Fibroblast of pulmonary artery (primary cell): ENCODE measurements around the gene PRCC.

Experiments used
- DNase-seq: peaks from one replicate; pipeline ENCODE4 v3.0.0-alpha.2; 2010; ENCODE audit warnings: low read depth
- H3K4me3 ChIP-seq: replicated peaks from 2 replicates; pipeline ENCODE4 v1.5.1; 2011; ENCODE audit warnings: low read depth, mild to moderate bottlenecking, control low read depth, low read length, moderate library complexity
- CTCF ChIP-seq: IDR thresholded peaks from 2 replicates; pipeline ENCODE4 v1.5.1; 2011; ENCODE audit warnings: mild to moderate bottlenecking, control low read depth, low read length, inconsistent platforms; ENCODE audit errors: missing control alignments

The PRCC gene

DNA sequence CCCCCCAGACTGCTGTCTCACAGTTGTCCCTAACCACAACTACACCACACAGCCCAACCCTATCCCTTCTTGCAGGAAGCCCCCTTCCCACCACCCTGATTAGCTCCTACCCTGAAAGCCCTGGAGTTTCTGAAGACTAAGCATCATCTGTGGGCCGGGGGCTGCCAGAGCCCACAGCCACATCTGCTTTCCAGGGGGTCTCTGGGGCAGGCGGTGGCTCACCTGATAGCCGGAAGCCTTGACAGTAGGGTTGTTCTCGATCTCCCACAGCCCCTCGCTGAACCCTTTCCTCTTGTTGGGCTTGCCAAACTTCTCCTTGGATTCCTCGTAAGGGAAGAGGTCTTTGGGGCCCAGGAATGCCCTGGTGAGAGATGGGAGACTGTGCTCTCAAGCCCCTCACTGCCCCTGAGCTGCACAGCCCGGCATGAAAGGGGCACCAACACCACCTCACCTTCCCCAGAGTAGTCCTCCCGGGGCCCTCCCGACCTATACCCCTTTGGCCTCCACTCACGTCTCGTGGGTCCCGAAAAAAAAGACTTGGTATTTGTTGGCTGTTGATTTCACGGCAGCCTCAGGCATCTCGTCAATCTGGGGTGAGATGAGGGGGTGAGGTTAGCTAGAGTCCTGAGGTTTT, 22.4 kb upstream of the PRCC start:
- no peak for DNase-seq
- H3K4me3 ChIP-seq = no peak overlapping the region
- TF ChIP-seq CTCF = no peak

- DNase-seq = no peak
- no peak overlapping the region for H3K4me3 ChIP-seq
- no peak for TF ChIP-seq CTCF
These were observed 21.5 kb upstream of the PRCC start for GRCh38 chr1:156745881-156746280.

- peak overlapping the region; percentile 93 for H3K4me3 ChIP-seq
- no peak for TF ChIP-seq CTCF
- DNase-seq = no peak
These were observed 21.0 kb upstream of the PRCC start for GRCh38 chr1:156746406-156746727.

- TF ChIP-seq CTCF = peak; percentile 10
- H3K4me3 ChIP-seq = peak overlapping the region; percentile 93
- peak; percentile 95 for DNase-seq
These were observed 20.4 kb upstream of the PRCC start for GRCh38 chr1:156746728-156747631.

DNA sequence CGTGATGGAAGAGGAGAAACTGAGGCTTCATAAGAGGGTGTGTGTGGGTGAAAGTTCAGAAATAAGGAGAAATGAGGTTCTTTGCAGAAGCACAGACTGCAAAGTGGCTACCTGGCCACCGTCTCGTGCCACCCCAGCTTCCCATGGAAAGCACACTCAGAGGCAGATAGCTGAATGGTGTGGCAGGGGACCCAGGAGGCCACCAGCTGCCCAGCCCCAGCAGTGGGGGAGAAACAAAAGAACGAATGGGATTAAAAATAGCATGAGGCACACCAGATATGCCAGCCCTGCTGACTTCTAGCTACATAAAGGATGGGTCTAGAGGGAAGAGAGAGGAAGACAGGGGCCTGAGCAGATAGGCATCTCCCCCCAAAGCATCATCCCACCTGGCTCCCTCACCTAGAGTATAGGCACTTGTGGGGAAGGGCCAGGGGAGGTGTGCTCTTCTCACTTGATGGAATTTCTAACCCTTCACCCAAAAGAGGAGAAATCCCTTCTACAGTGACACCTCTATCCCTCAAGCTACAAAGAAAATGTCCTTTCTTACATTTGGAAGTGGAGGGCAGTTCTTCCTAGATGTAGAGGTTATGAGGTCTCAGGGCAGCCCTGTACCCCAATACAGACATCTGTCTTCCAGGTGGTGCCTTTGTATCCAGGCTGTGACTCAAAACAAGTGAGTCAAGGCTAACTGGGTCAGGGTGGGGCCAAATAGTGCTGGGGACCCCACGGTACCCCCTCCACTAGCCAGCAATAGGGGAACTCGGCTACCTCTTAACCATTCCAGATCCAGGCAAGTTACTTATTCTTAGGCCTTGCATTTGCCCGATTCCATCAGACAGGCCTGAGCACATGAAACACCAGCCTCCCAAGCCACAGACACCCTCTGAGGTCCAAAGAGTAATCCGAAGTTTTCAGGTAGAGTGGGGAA, 19.3 kb upstream of the PRCC start:
- TF ChIP-seq CTCF = no peak
- no peak for DNase-seq
- peak overlapping the region; percentile 93 for H3K4me3 ChIP-seq

DNA sequence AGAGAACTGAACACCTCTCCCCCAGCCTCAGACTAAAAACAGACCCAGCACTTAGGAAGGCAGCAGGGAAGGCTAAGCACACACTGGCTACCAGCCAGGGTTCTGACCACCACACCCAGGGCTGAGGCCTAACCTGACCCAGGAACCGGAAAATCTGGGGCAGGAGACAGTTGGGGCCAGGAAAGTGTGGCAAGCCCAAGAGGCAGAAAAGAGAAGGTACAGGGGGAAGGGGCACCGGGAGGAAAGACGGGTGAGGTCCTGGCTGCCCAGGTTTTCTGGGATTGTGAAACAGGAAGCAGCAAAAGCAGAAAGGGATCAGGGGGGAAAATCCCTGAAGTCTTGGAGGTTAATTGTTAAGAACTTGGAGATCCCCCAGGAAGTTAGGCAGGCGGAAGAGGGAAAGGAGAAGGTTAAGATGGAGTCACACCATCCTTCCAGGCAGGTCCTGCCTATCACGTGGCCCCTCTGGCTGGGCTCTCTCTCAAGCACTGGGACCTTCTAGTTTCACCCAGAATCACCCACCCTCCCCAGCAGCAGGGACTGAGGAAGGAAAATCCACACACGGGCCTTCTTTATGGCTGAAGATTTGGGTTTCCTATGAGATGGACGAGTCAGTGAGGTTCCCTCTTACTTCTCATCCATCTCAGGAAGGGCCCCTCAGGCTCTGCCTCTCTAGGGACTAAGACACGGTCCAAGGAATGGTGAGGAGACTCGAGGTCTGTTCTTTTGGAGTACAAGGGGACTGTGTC, 18.5 kb upstream of the PRCC start:
- TF ChIP-seq CTCF = no peak
- DNase-seq = peak; percentile 68
- H3K4me3 ChIP-seq = peak overlapping the region; percentile 93
